T-helper 17 cell (primary cell): Measurements from ENCODE around the gene UBXN6. TPM values are rescaled to one million over a fixed set of nuclear protein-coding genes. Genes with fewer than 3 reads are reported as not detected.

Experiments used
- ATAC-seq: fragments of 150-1000 bp; cut with Tn5 transposase; 2 replicates; pipeline ENCODE4 v1.10.0; 2021; ENCODE audit warnings: mild to moderate bottlenecking, moderate library complexity
- DNase-seq, 3 donors: peaks; one replicate each; pipeline versions ENCODE4 v3.0.0 to v3.0.0-alpha.2; 2020 to 2021
- H3K9me3 ChIP-seq: one replicate; pipeline ENCODE4 v1.7.0; 2013; ENCODE audit warnings: low read length, mild to moderate bottlenecking; ENCODE audit not compliant: control insufficient read depth, poor library complexity, severe bottlenecking
- H3K27ac Mint-ChIP-seq: one replicate; pipeline ENCODE4 v1.8.0; 2022; ENCODE audit warnings: mild to moderate bottlenecking, moderate library complexity, mixed read lengths
- H3K27me3 Mint-ChIP-seq: one replicate; pipeline ENCODE4 v1.8.0; 2022; ENCODE audit warnings: mixed read lengths
- H3K36me3 Mint-ChIP-seq: one replicate; pipeline ENCODE4 v1.8.0; 2022; ENCODE audit warnings: low read depth, mixed read lengths
- H3K4me1 Mint-ChIP-seq: one replicate; pipeline ENCODE4 v1.8.0; 2022; ENCODE audit warnings: mild to moderate bottlenecking, mixed read lengths
- H3K4me3 Mint-ChIP-seq: one replicate; pipeline ENCODE4 v1.8.0; 2022; ENCODE audit warnings: mild to moderate bottlenecking, moderate library complexity, mixed read lengths
- total RNA-seq, 4 donors: library from RNA in 2 of 4; stranded (reverse) in 2 of 4; gene quantifications; one replicate each; pipeline ENCODE4 v1.2.3 and lab custom pipeline; 2022 to 2026

Gene UBXN6
- total RNA-seq, 2 donors from 2014 or later = 49.5 to 68.7 TPM

- no peak overlapping the region for H3K27ac Mint-ChIP-seq
Observed at GRCh38 chr19:4446704-4447200, 10.8 kb downstream of the UBXN6 start.

GRCh38 chr19:4445963-4446703 lies 11.5 kb downstream of the UBXN6 start:
- no peak overlapping the region for H3K27ac Mint-ChIP-seq
- ATAC-seq (no peak), DNase-seq (no peak)

More at GRCh38 chr19:4446704-4447200, 10.8 kb downstream of the UBXN6 start:
- peaks cover 4% of the 10 kb centered on the region for H3K4me1 Mint-ChIP-seq
- ATAC-seq = no peak
- peaks cover 3% of the 10 kb centered on the region for H3K36me3 Mint-ChIP-seq
- peak overlapping the region; percentile 39 for H3K4me3 Mint-ChIP-seq
- H3K27me3 Mint-ChIP-seq = no peaks in the 10 kb centered on the region
- DNase-seq = no peak
- no peaks in the 10 kb centered on the region for H3K9me3 ChIP-seq

GRCh38 chr19:4444765-4445741 lies 12.5 kb downstream of the UBXN6 start:
- Mint-ChIP-seq H3K4me3 (no peak overlapping the region), H3K27ac (peak overlapping the region; percentile 71)

More at GRCh38 chr19:4445963-4446703, 11.5 kb downstream of the UBXN6 start:
- peaks cover 3% of the 10 kb centered on the region for H3K36me3 Mint-ChIP-seq
- no peaks in the 10 kb centered on the region for H3K27me3 Mint-ChIP-seq
- H3K9me3 ChIP-seq = no peaks in the 10 kb centered on the region
- H3K4me3 Mint-ChIP-seq = peak overlapping the region; percentile 39
- H3K4me1 Mint-ChIP-seq = peaks cover 4% of the 10 kb centered on the region

GRCh38 chr19:4443966-4444764 lies 13.4 kb downstream of the UBXN6 start:
- H3K9me3 ChIP-seq = no peaks in the 10 kb centered on the region
- DNase-seq (no peak), ATAC-seq (peak; percentile 18)
- Mint-ChIP-seq H3K36me3 (peaks cover 3% of the 10 kb centered on the region), H3K27me3 (no peaks in the 10 kb centered on the region), H3K4me1 (peaks cover 4% of the 10 kb centered on the region), H3K27ac (peak overlapping the region; percentile 71), H3K4me3 (peak overlapping the region; percentile 57)

More at GRCh38 chr19:4444765-4445741, 12.5 kb downstream of the UBXN6 start:
- no peak for DNase-seq
- no peak for ATAC-seq
- peaks cover 3% of the 10 kb centered on the region for H3K36me3 Mint-ChIP-seq
- no peaks in the 10 kb centered on the region for H3K9me3 ChIP-seq
- H3K27me3 Mint-ChIP-seq = no peaks in the 10 kb centered on the region
- peaks cover 4% of the 10 kb centered on the region for H3K4me1 Mint-ChIP-seq

GRCh38 chr19:4443188-4443587 lies 14.4 kb downstream of the UBXN6 start:
- H3K27ac Mint-ChIP-seq = no peak overlapping the region
- no peaks in the 10 kb centered on the region for H3K27me3 Mint-ChIP-seq
- peaks cover 3% of the 10 kb centered on the region for H3K36me3 Mint-ChIP-seq
- ATAC-seq = peak; percentile 6
- no peak for DNase-seq
- H3K4me1 Mint-ChIP-seq = peaks cover 4% of the 10 kb centered on the region
- peak overlapping the region; percentile 36 for H3K4me3 Mint-ChIP-seq
- no peaks in the 10 kb centered on the region for H3K9me3 ChIP-seq

- no peak for DNase-seq
- peak; percentile 22 for ATAC-seq
- no peaks in the 10 kb centered on the region for H3K9me3 ChIP-seq
- H3K27me3 Mint-ChIP-seq = no peaks in the 10 kb centered on the region
- no peak overlapping the region for H3K4me3 Mint-ChIP-seq
- H3K4me1 Mint-ChIP-seq = peaks cover 4% of the 10 kb centered on the region
- H3K36me3 Mint-ChIP-seq = peaks cover 3% of the 10 kb centered on the region
- no peak overlapping the region for H3K27ac Mint-ChIP-seq
Observed at GRCh38 chr19:4442819-4443146, 14.8 kb downstream of the UBXN6 start.

- peaks cover 4% of the 10 kb centered on the region for H3K4me1 Mint-ChIP-seq
- DNase-seq = no peak
- no peak overlapping the region for H3K27ac Mint-ChIP-seq
- no peak overlapping the region for H3K4me3 Mint-ChIP-seq
- no peaks in the 10 kb centered on the region for H3K9me3 ChIP-seq
- ATAC-seq = no peak
- no peaks in the 10 kb centered on the region for H3K27me3 Mint-ChIP-seq
- peaks cover 3% of the 10 kb centered on the region for H3K36me3 Mint-ChIP-seq
Observed at GRCh38 chr19:4441994-4442818, 15.4 kb downstream of the UBXN6 start.

- Mint-ChIP-seq H3K27ac (no peak overlapping the region), H3K36me3 (no peaks in the 10 kb centered on the region), H3K27me3 (no peaks in the 10 kb centered on the region), H3K4me3 (no peak overlapping the region), H3K4me1 (peaks cover 4% of the 10 kb centered on the region)
- no peaks in the 10 kb centered on the region for H3K9me3 ChIP-seq
- DNase-seq (no peak), ATAC-seq (no peak)
Observed at GRCh38 chr19:4439243-4439642, 18.4 kb downstream of the UBXN6 start.

GRCh38 chr19:4437103-4437502 lies 20.5 kb downstream of the UBXN6 start:
- H3K9me3 ChIP-seq = no peaks in the 10 kb centered on the region
- DNase-seq (no peak), ATAC-seq (no peak)
- Mint-ChIP-seq H3K4me3 (no peak overlapping the region), H3K27me3 (no peaks in the 10 kb centered on the region), H3K36me3 (no peaks in the 10 kb centered on the region), H3K4me1 (peaks cover 1% of the 10 kb centered on the region), H3K27ac (no peak overlapping the region)

GRCh38 chr19:4436231-4436630 lies 21.4 kb downstream of the UBXN6 start:
- no peak overlapping the region for H3K4me3 Mint-ChIP-seq
- H3K36me3 Mint-ChIP-seq = no peaks in the 10 kb centered on the region
- DNase-seq (no peak), ATAC-seq (no peak)
- peaks cover 3% of the 10 kb centered on the region for H3K4me1 Mint-ChIP-seq
- H3K27me3 Mint-ChIP-seq = no peaks in the 10 kb centered on the region
- no peak overlapping the region for H3K27ac Mint-ChIP-seq
- H3K9me3 ChIP-seq = no peaks in the 10 kb centered on the region

- no peak for DNase-seq
- Mint-ChIP-seq H3K27ac (no peak overlapping the region), H3K4me3 (no peak overlapping the region), H3K4me1 (peaks cover 3% of the 10 kb centered on the region), H3K36me3 (no peaks in the 10 kb centered on the region), H3K27me3 (no peaks in the 10 kb centered on the region)
- no peak for ATAC-seq
- no peaks in the 10 kb centered on the region for H3K9me3 ChIP-seq
Observed at GRCh38 chr19:4434391-4434790, 23.2 kb downstream of the UBXN6 start.

- peaks cover 3% of the 10 kb centered on the region for H3K4me1 Mint-ChIP-seq
- H3K27ac Mint-ChIP-seq = no peak overlapping the region
- peaks cover 3% of the 10 kb centered on the region for H3K36me3 Mint-ChIP-seq
- no peaks in the 10 kb centered on the region for H3K27me3 Mint-ChIP-seq
- no peak for ATAC-seq
- no peaks in the 10 kb centered on the region for H3K9me3 ChIP-seq
- no peak for DNase-seq
- H3K4me3 Mint-ChIP-seq = no peak overlapping the region
Observed at GRCh38 chr19:4432918-4433506, 24.6 kb downstream of the UBXN6 start.
